IMR-90 (cell line): Measurements from ENCODE around the gene FAF2. TPM values are rescaled to one million over a fixed set of nuclear protein-coding genes. Genes with fewer than 3 reads are reported as not detected.

Experiments used
- ATAC-seq: fragments of 200-7000 bp; cut with Tn5 transposase; 2 replicates; pipeline ENCODE4 v1.9.1; 2020; ENCODE audit warnings: low read depth, mild to moderate bottlenecking, moderate library complexity
- BruUV-seq: library from RNA; stranded (reverse); fragments of 400-500 nt; replicated peaks from 2 replicates; lab custom pipeline; 2021; lab: Mats Ljungman, UMichigan
- CTCF ChIA-PET: fragments of 300-600 bp; formaldehyde crosslinking; extraction: SDS; loops from one replicate; lab custom pipeline; 2021; ENCODE audit warnings: antibody characterized with exemption; lab: Yijun Ruan, JAX
- POLR2A ChIA-PET: fragments of 300-600 bp; sonication (Branson Sonifier 250); formaldehyde crosslinking; loops from one replicate; lab custom pipeline; 2022; ENCODE audit warnings: antibody characterized with exemption; ENCODE audit not compliant: unreplicated experiment; lab: Charles Lee
- DNase-seq: peaks from one replicate; pipeline ENCODE4 v3.0.0; 2013
- H2AFZ ChIP-seq: replicated peaks from 2 replicates; pipeline ENCODE3; 2013; ENCODE audit warnings: low read length, mild to moderate bottlenecking; ENCODE audit not compliant: poor library complexity
- H2AK5ac ChIP-seq: 2 replicates; pipeline ENCODE4 v1.6.1; 2013; ENCODE audit warnings: low read depth, low read length, inconsistent platforms
- H2AK9ac ChIP-seq: replicated peaks from 2 replicates; pipeline ENCODE3; 2013; ENCODE audit warnings: mild to moderate bottlenecking, low read depth, low read length, moderate library complexity; ENCODE audit not compliant: poor library complexity
- H2BK120ac ChIP-seq: 2 replicates; pipeline ENCODE4 v1.6.1; 2013; ENCODE audit warnings: low read depth, low read length, inconsistent platforms
- H2BK15ac ChIP-seq: 3 replicates; pipeline ENCODE4 v1.6.1; 2013; ENCODE audit warnings: low read depth, low read length, inconsistent platforms
- H2BK20ac ChIP-seq: 2 replicates; pipeline ENCODE4 v1.6.1; 2013; ENCODE audit warnings: low read depth, mild to moderate bottlenecking, inconsistent platforms, low read length, moderate library complexity
- H2BK5ac ChIP-seq: 2 replicates; pipeline ENCODE4 v1.6.1; 2013; ENCODE audit warnings: mild to moderate bottlenecking, low read depth, low read length, inconsistent platforms; ENCODE audit not compliant: poor library complexity, severe bottlenecking
- H3K14ac ChIP-seq: replicated peaks from 2 replicates; pipeline ENCODE4 v1.6.1; 2013; ENCODE audit warnings: low read depth, low read length, inconsistent platforms
- H3K18ac ChIP-seq: 2 replicates; pipeline ENCODE4 v1.6.1; 2013; ENCODE audit warnings: low read depth, low read length, control low read depth
- H3K23ac ChIP-seq: 2 replicates; pipeline ENCODE4 v1.6.1; 2013; ENCODE audit warnings: low read depth, low read length, inconsistent platforms
- H3K27ac ChIP-seq: 2 replicates; pipeline ENCODE4 v1.5.1; 2013; ENCODE audit warnings: mild to moderate bottlenecking, control low read depth, low read length; ENCODE audit not compliant: insufficient read depth
- H3K27me3 ChIP-seq: 2 replicates; pipeline ENCODE4 v1.6.1; 2013; ENCODE audit warnings: low read length; ENCODE audit not compliant: control insufficient read depth, insufficient read depth
- H3K36me3 ChIP-seq: 2 replicates; pipeline ENCODE4 v1.6.1; 2013; ENCODE audit warnings: low read length, mixed read lengths; ENCODE audit not compliant: control insufficient read depth, insufficient read depth
- H3K4ac ChIP-seq: 2 replicates; pipeline ENCODE4 v1.6.1; 2013; ENCODE audit warnings: low read depth, low read length, inconsistent platforms
- H3K4me1 ChIP-seq: 2 replicates; pipeline ENCODE4 v1.6.1; 2013; ENCODE audit warnings: low read length, mixed read lengths; ENCODE audit not compliant: control insufficient read depth, insufficient read depth
- H3K4me2 ChIP-seq: 2 replicates; pipeline ENCODE4 v1.6.1; 2013; ENCODE audit warnings: low read depth, mild to moderate bottlenecking, control low read depth, low read length, moderate library complexity
- H3K4me3 ChIP-seq: 2 replicates; pipeline ENCODE4 v1.5.1; 2013; ENCODE audit warnings: low read depth, mild to moderate bottlenecking, control low read depth, low read length, moderate library complexity; ENCODE audit not compliant: insufficient read depth
- H3K56ac ChIP-seq: 2 replicates; pipeline ENCODE4 v1.6.1; 2013; ENCODE audit warnings: low read length, inconsistent platforms; ENCODE audit not compliant: insufficient read depth; ENCODE audit errors: extremely low read depth
- H3K79me1 ChIP-seq, 2 experiments: 2 replicates each; pipeline ENCODE4 v1.6.1; 2013; ENCODE audit warnings: low read length in 2 of 2, inconsistent platforms in 1 of 2, low read depth in 1 of 2
- H3K9ac ChIP-seq: 2 replicates; pipeline ENCODE4 v1.6.1; 2013; ENCODE audit warnings: low read depth, low read length, control low read depth
- H3K9me1 ChIP-seq: 2 replicates; pipeline ENCODE4 v1.6.1; 2013; ENCODE audit warnings: low read length, inconsistent platforms; ENCODE audit not compliant: insufficient read depth
- H3K9me3 ChIP-seq: 2 replicates; pipeline ENCODE4 v1.6.1; 2013; ENCODE audit warnings: low read length; ENCODE audit not compliant: control insufficient read depth, insufficient read depth
- H4K20me1 ChIP-seq: 2 replicates; pipeline ENCODE4 v1.6.1; 2013; ENCODE audit warnings: low read length, inconsistent platforms; ENCODE audit not compliant: insufficient read depth
- H4K5ac ChIP-seq: 2 replicates; pipeline ENCODE4 v1.6.1; 2013; ENCODE audit warnings: mild to moderate bottlenecking, low read depth, low read length, control low read depth
- H4K8ac ChIP-seq, 2 experiments: 2 replicates each; pipeline ENCODE4 v1.6.1; 2013; ENCODE audit warnings: low read depth in 2 of 2, low read length in 2 of 2, control low read depth in 1 of 2, inconsistent platforms in 1 of 2
- H4K91ac ChIP-seq: 2 replicates; pipeline ENCODE4 v1.6.1; 2013; ENCODE audit warnings: low read depth, low read length, inconsistent platforms; ENCODE audit not compliant: insufficient read depth
- FOS ChIP-seq: fragments of 150-350 bp; IDR thresholded peaks from 2 replicates; pipeline ENCODE4 v1.6.1; 2016; ENCODE audit warnings: low read depth, low read length
- RAD21 ChIP-seq: IDR thresholded peaks from 2 replicates; pipeline ENCODE4 v1.6.1; 2012; ENCODE audit warnings: low read length, improper control_type of control experiment
- RCOR1 ChIP-seq: IDR thresholded peaks from 2 replicates; pipeline ENCODE4 v1.6.1; 2012; ENCODE audit warnings: mild to moderate bottlenecking, low read length, improper control_type of control experiment; ENCODE audit not compliant: insufficient replicate concordance
- WGBS, 2 experiments: methylation state at CpG; one replicate each; pipeline versions ENCODE4 v1.1.5 to v1.1.7; 2013; ENCODE audit warnings: missing lambda C conversion rate in 2 of 2; ENCODE audit not compliant: insufficient read length in 1 of 2; ENCODE audit errors: extremely low coverage in 2 of 2; 5-methylcytosine and 5-hydroxymethylcytosine counted together
- dilution Hi-C: fragments of 300-500 bp; cut with HindIII; formaldehyde crosslinking; loops from one replicate; pipeline ENCODE4 v1.14.3; 2018; ENCODE audit warnings: low sequenced_read_pairs; ENCODE audit not compliant: unreplicated experiment
- in situ Hi-C: fragments of 300-500 bp; cut with MboI; formaldehyde crosslinking; loops from 3 replicates; pipeline ENCODE4 v1.14.3; 2019; ENCODE audit warnings: low sequenced_read_pairs, inconsistent platforms, mixed read lengths
- intact Hi-C: fragments of 100-400 bp; cut with micrococcal nuclease; formaldehyde crosslinking; loops from 2 replicates; pipeline ENCODE4 v1.10.0; 2022
- polyA plus RNA-seq, 3 experiments: library from polyadenylated mRNA; depleted of rRNA; stranded (reverse); fragments of >200 nt; gene quantifications; 2 replicates each; pipeline ENCODE4 v1.2.3, GENCODE V29; 2012; ENCODE audit warnings: low replicate concordance in 1 of 3
- total RNA-seq: library from RNA; depleted of rRNA; stranded (reverse); fragments of >200 nt; gene quantifications from 2 replicates; pipeline ENCODE4 v1.2.3, GENCODE V29; 2012
- TF ChIP-seq, protein P1 (sequence below): fragments of 150-350 bp; IDR thresholded peaks from 2 replicates; pipeline ENCODE4 v1.6.1; 2017; ENCODE audit warnings: mild to moderate bottlenecking, antibody characterized with exemption, low read length, low read depth

The FAF2 gene
- total and polyA plus RNA-seq, 2 of the 4 experiments (the other 2 are of a cell fraction): 32.9 to 47.0 TPM

- H3K56ac ChIP-seq: no peak overlapping the region
- no peaks in the 10 kb centered on the region for H4K20me1 ChIP-seq
- H3K9me1 ChIP-seq: no peaks in the 10 kb centered on the region; the same call in 1 of the 2 replicates
- no peak overlapping the region for H2BK20ac ChIP-seq
- DNase-seq (peak; percentile 26), ATAC-seq (no peak)
- no peak overlapping the region for H4K91ac ChIP-seq
- no peak overlapping the region for H2AK9ac ChIP-seq
- intact Hi-C loops (no loop called here), in situ Hi-C loops (no loop called here), dilution Hi-C loops (no loop called here)
- no peak overlapping the region for H4K5ac ChIP-seq
- WGBS, 2 experiments: 88% methylated on average over 1 of the region's 10 CpGs; no CpG with 5 or more reads in 1 of the 2 experiments
- peaks cover 5% of the 10 kb centered on the region for H3K4me1 ChIP-seq
- no peak overlapping the region for H4K8ac ChIP-seq
- H3K23ac ChIP-seq: no peak overlapping the region
- H3K27ac ChIP-seq: no peak overlapping the region
- H2BK5ac ChIP-seq: no peak overlapping the region
- H2BK120ac ChIP-seq: no peak overlapping the region
- no peaks in the 10 kb centered on the region for H3K9me3 ChIP-seq
- no peak overlapping the region for H3K18ac ChIP-seq
- H3K9ac ChIP-seq: no peak overlapping the region
- no peak overlapping the region for H3K4me2 ChIP-seq
- no peak overlapping the region for H3K4me3 ChIP-seq
- no peaks in the 10 kb centered on the region; the same call in 1 of the 2 replicates for H3K27me3 ChIP-seq
- no peak overlapping the region for H2AK5ac ChIP-seq
- H2AFZ ChIP-seq: no peak overlapping the region
- H2BK15ac ChIP-seq: no peak overlapping the region
- no peak overlapping the region for H3K4ac ChIP-seq
- POLR2A ChIA-PET: interaction anchor here (0.5 kb wide), 1 partner anchor 102 kb away, joined by 5 read pairs; no protein-coding TSS in a partner anchor
- H3K14ac ChIP-seq: no peak overlapping the region
- no peaks in the 10 kb centered on the region for H3K36me3 ChIP-seq
- TF ChIP-seq, protein P1, sequence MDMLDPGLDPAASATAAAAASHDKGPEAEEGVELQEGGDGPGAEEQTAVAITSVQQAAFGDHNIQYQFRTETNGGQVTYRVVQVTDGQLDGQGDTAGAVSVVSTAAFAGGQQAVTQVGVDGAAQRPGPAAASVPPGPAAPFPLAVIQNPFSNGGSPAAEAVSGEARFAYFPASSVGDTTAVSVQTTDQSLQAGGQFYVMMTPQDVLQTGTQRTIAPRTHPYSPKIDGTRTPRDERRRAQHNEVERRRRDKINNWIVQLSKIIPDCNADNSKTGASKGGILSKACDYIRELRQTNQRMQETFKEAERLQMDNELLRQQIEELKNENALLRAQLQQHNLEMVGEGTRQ: no peak
- no peak for TF ChIP-seq RCOR1
- no peak for TF ChIP-seq FOS
- TF ChIP-seq RAD21: no peak
- CTCF ChIA-PET: interaction anchor here (1.1 kb wide), 1 partner anchor 24 kb away, joined by 3 read pairs; the partner anchor contains the start of gene CLTB
- H3K79me1 ChIP-seq: peaks cover 0 to under 1% of the 10 kb centered on the region in 2 experiments; a peak in 1 of 4 replicates
- no TSS peak for BruUV-seq
These were observed 7.1 kb upstream of the FAF2 start for GRCh38 chr5:176440927-176441706.
